ENCODE results near the gene SMIM35.

SMIM35 gene

DNA sequence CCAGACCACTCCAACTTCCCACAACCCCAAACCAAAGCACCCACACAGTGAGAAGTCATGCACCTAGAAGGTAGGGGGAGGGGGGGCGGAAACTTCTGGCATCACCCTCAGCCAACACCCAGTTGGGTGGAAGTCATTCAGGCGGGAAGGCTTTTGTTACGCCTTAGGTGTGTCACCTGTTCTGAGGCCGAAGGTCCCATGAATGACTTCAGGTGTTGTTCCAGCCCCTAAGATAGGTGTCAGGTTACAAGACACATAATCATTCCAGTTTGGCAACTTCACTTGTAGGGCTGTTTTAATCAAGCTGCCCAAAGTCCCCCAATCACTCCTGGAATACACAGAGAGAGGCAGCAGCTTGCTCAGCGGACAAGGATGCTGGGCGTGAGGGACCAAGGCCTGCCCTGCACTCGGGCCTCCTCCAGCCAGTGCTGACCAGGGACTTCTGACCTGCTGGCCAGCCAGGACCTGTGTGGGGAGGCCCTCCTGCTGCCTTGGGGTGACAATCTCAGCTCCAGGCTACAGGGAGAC, 9.9 kb downstream of the SMIM35 start, which contains the start of gene TMPRSS4:
Gene TMPRSS4 (plus strand): TSS at position 325 of the 528 bp plus-strand sequence. CDS start 225 bp downstream, outside the sequence.
- Histone ChIP-seq H2BK15ac (replicated peaks; ENCODE audit: low read depth) (no peak within 1 kb of the TSS), H3K4me1 (ENCODE audit: control insufficient read depth, low read depth, low read length) (peaks cover 3% of the 10 kb centered on the region), H2AK5ac (ENCODE audit: low read length) (no peak within 1 kb of the TSS), H3K4ac (ENCODE audit: low read depth, low read length) (no peak within 1 kb of the TSS), H3K56ac (ENCODE audit: low read length) (no peak within 1 kb of the TSS), H3K79me2 (ENCODE audit: control insufficient read depth, insufficient read depth, low read length) (no peaks in the 10 kb centered on the region), H4K8ac (ENCODE audit: low read depth, low read length) (no peak within 1 kb of the TSS), H3K9ac (ENCODE audit: low read length) (no peak within 1 kb of the TSS), H3K27ac (ENCODE audit: low read depth, low read length) (no peak within 1 kb of the TSS), H3K79me1 (ENCODE audit: low read length) (no peaks in the 10 kb centered on the region), H3K27me3 (ENCODE audit: insufficient read depth, low read length, poor library complexity) (no peaks in the 10 kb centered on the region), H3K4me3 (ENCODE audit: low read length) (no peak within 1 kb of the TSS), H3K4me2 (ENCODE audit: low read length) (no peak within 1 kb of the TSS), H2BK120ac (ENCODE audit: low read depth, low read length) (no peak within 1 kb of the TSS), H3K23ac (ENCODE audit: low read length) (no peak within 1 kb of the TSS), H3K18ac (ENCODE audit: low read length) (no peak within 1 kb of the TSS), H3K36me3 (ENCODE audit: control insufficient read depth, insufficient read depth, low read length) (no peaks in the 10 kb centered on the region), H4K5ac (ENCODE audit: low read length) (no peak within 1 kb of the TSS), H2BK5ac (ENCODE audit: low read length) (no peak within 1 kb of the TSS)
- peak; percentile 51 for DNase-seq
- WGBS (ENCODE audit: extremely low coverage, insufficient coverage, low lambda C conversion rate): no CpG with 5 or more reads among the region's 7 CpGs

- H2AK5ac ChIP-seq (ENCODE audit: low read length): no peak overlapping the region
- H3K4me2 ChIP-seq (ENCODE audit: low read length): no peak overlapping the region
- no peak overlapping the region for H3K9ac ChIP-seq (ENCODE audit: low read length)
- no peak overlapping the region for H3K56ac ChIP-seq (ENCODE audit: low read length)
- no peaks in the 10 kb centered on the region for H3K79me1 ChIP-seq (ENCODE audit: low read length)
- H3K23ac ChIP-seq (ENCODE audit: low read length): no peak overlapping the region
- no peaks in the 10 kb centered on the region for H3K27me3 ChIP-seq (ENCODE audit: insufficient read depth, low read length, poor library complexity)
- no peak overlapping the region for H2BK120ac ChIP-seq (ENCODE audit: low read depth, low read length)
- no peak for DNase-seq
- no peak overlapping the region for H3K4me3 ChIP-seq (ENCODE audit: low read length)
- no peak overlapping the region for H2BK15ac ChIP-seq (replicated peaks; ENCODE audit: low read depth)
- no peaks in the 10 kb centered on the region for H3K36me3 ChIP-seq (ENCODE audit: control insufficient read depth, insufficient read depth, low read length)
- H4K5ac ChIP-seq (ENCODE audit: low read length): no peak overlapping the region
- H3K4me1 ChIP-seq (ENCODE audit: control insufficient read depth, low read depth, low read length): peaks cover 3% of the 10 kb centered on the region
- no peak overlapping the region for H3K27ac ChIP-seq (ENCODE audit: low read depth, low read length)
- H4K8ac ChIP-seq (ENCODE audit: low read depth, low read length): no peak overlapping the region
- WGBS (ENCODE audit: extremely low coverage, insufficient coverage, low lambda C conversion rate): no CpG with 5 or more reads among the region's 2 CpGs
- H3K18ac ChIP-seq (ENCODE audit: low read length): no peak overlapping the region
- no peaks in the 10 kb centered on the region for H3K79me2 ChIP-seq (ENCODE audit: control insufficient read depth, insufficient read depth, low read length)
- H3K4ac ChIP-seq (ENCODE audit: low read depth, low read length): no peak overlapping the region
- H2BK5ac ChIP-seq (ENCODE audit: low read length): no peak overlapping the region
Measured at GRCh38 chr11:118074785-118075184, 12.0 kb downstream of the SMIM35 start.

GRCh38 chr11:118074091-118074685, 12.6 kb downstream of the SMIM35 start:
- H3K27me3 ChIP-seq (ENCODE audit: insufficient read depth, low read length, poor library complexity): no peaks in the 10 kb centered on the region

DNA sequence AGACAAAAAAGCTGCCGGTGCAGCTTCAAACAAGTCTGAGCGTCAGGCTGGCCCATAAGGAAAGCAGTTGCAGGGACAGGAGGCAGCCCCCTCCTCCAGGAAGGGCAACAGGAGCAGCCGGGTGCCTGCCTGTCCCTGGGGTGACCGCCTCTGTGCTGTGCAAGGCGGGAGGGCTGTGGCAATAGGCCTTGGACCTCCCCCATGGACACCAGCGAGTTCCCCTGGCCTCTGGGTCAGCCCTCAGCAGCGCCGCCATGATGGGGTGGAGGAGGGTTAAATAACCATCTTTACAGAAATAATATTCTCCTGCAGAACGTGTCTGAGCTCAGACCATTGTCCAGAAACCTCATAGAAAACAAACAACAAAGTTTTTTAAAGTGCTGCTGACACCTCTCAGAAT, 13.2 kb downstream of the SMIM35 start:
- no peak for DNase-seq
- H2BK15ac ChIP-seq (replicated peaks; ENCODE audit: low read depth): no peak overlapping the region
- no peak overlapping the region for H3K9ac ChIP-seq (ENCODE audit: low read length)
- no peak overlapping the region for H3K4me2 ChIP-seq (ENCODE audit: low read length)
- no peak overlapping the region for H3K18ac ChIP-seq (ENCODE audit: low read length)
- H3K4me1 ChIP-seq (ENCODE audit: control insufficient read depth, low read depth, low read length): peaks cover 3% of the 10 kb centered on the region
- no peak overlapping the region for H3K56ac ChIP-seq (ENCODE audit: low read length)
- no peak overlapping the region for H2BK120ac ChIP-seq (ENCODE audit: low read depth, low read length)
- H2BK5ac ChIP-seq (ENCODE audit: low read length): no peak overlapping the region
- no peaks in the 10 kb centered on the region for H3K27me3 ChIP-seq (ENCODE audit: insufficient read depth, low read length, poor library complexity)
- no peak overlapping the region for H3K4me3 ChIP-seq (ENCODE audit: low read length)
- no peak overlapping the region for H3K23ac ChIP-seq (ENCODE audit: low read length)
- no peak overlapping the region for H4K8ac ChIP-seq (ENCODE audit: low read depth, low read length)
- no peaks in the 10 kb centered on the region for H3K79me1 ChIP-seq (ENCODE audit: low read length)
- WGBS (ENCODE audit: extremely low coverage, insufficient coverage, low lambda C conversion rate): no CpG with 5 or more reads among the region's 9 CpGs
- H3K36me3 ChIP-seq (ENCODE audit: control insufficient read depth, insufficient read depth, low read length): no peaks in the 10 kb centered on the region
- H2AK5ac ChIP-seq (ENCODE audit: low read length): no peak overlapping the region
- no peak overlapping the region for H3K27ac ChIP-seq (ENCODE audit: low read depth, low read length)
- no peaks in the 10 kb centered on the region for H3K79me2 ChIP-seq (ENCODE audit: control insufficient read depth, insufficient read depth, low read length)
- H4K5ac ChIP-seq (ENCODE audit: low read length): no peak overlapping the region
- H3K4ac ChIP-seq (ENCODE audit: low read depth, low read length): no peak overlapping the region

More at GRCh38 chr11:118074091-118074685, 12.6 kb downstream of the SMIM35 start:
- Histone ChIP-seq H3K27ac (ENCODE audit: low read depth, low read length) (no peak overlapping the region), H3K4me3 (ENCODE audit: low read length) (no peak overlapping the region), H3K9ac (ENCODE audit: low read length) (no peak overlapping the region), H2BK120ac (ENCODE audit: low read depth, low read length) (no peak overlapping the region), H3K56ac (ENCODE audit: low read length) (no peak overlapping the region), H2BK15ac (replicated peaks; ENCODE audit: low read depth) (no peak overlapping the region), H2BK5ac (ENCODE audit: low read length) (no peak overlapping the region), H4K8ac (ENCODE audit: low read depth, low read length) (no peak overlapping the region), H3K18ac (ENCODE audit: low read length) (no peak overlapping the region), H3K4ac (ENCODE audit: low read depth, low read length) (no peak overlapping the region), H3K79me1 (ENCODE audit: low read length) (no peaks in the 10 kb centered on the region), H3K36me3 (ENCODE audit: control insufficient read depth, insufficient read depth, low read length) (no peaks in the 10 kb centered on the region), H3K4me1 (ENCODE audit: control insufficient read depth, low read depth, low read length) (peaks cover 3% of the 10 kb centered on the region), H3K79me2 (ENCODE audit: control insufficient read depth, insufficient read depth, low read length) (no peaks in the 10 kb centered on the region), H2AK5ac (ENCODE audit: low read length) (no peak overlapping the region), H3K23ac (ENCODE audit: low read length) (no peak overlapping the region), H4K5ac (ENCODE audit: low read length) (no peak overlapping the region), H3K4me2 (ENCODE audit: low read length) (no peak overlapping the region)
- WGBS (ENCODE audit: extremely low coverage, insufficient coverage, low lambda C conversion rate): no CpG with 5 or more reads among the region's 11 CpGs
- DNase-seq: no peak

- Histone ChIP-seq H4K8ac (ENCODE audit: low read depth, low read length) (no peak overlapping the region), H2BK15ac (replicated peaks; ENCODE audit: low read depth) (no peak overlapping the region)
- no peak for DNase-seq
Measured at GRCh38 chr11:118071416-118072030, 15.2 kb downstream of the SMIM35 start.

More at GRCh38 chr11:118071416-118072030, 15.2 kb downstream of the SMIM35 start:
- Histone ChIP-seq H4K5ac (ENCODE audit: low read length) (no peak overlapping the region), H3K4me2 (ENCODE audit: low read length) (no peak overlapping the region), H2BK120ac (ENCODE audit: low read depth, low read length) (no peak overlapping the region), H3K18ac (ENCODE audit: low read length) (no peak overlapping the region), H3K4ac (ENCODE audit: low read depth, low read length) (no peak overlapping the region), H3K4me3 (ENCODE audit: low read length) (no peak overlapping the region), H3K27ac (ENCODE audit: low read depth, low read length) (no peak overlapping the region), H2AK5ac (ENCODE audit: low read length) (no peak overlapping the region), H3K56ac (ENCODE audit: low read length) (no peak overlapping the region), H2BK5ac (ENCODE audit: low read length) (no peak overlapping the region), H3K27me3 (ENCODE audit: insufficient read depth, low read length, poor library complexity) (no peaks in the 10 kb centered on the region), H3K36me3 (ENCODE audit: control insufficient read depth, insufficient read depth, low read length) (no peaks in the 10 kb centered on the region), H3K79me1 (ENCODE audit: low read length) (no peaks in the 10 kb centered on the region), H3K79me2 (ENCODE audit: control insufficient read depth, insufficient read depth, low read length) (no peaks in the 10 kb centered on the region), H3K9ac (ENCODE audit: low read length) (no peak overlapping the region), H3K23ac (ENCODE audit: low read length) (no peak overlapping the region), H3K4me1 (ENCODE audit: control insufficient read depth, low read depth, low read length) (no peaks in the 10 kb centered on the region)
- WGBS (ENCODE audit: extremely low coverage, insufficient coverage, low lambda C conversion rate): no CpG with 5 or more reads among the region's 3 CpGs

Measured in mesendoderm (in vitro differentiated cells).